H54 (cell line): ENCODE data around the gene PGM5.

ENCODE experiments used
- DNase-seq: peaks from one replicate; pipeline ENCODE4 v3.0.0; 2011; ENCODE audit warnings: low spot score, mixed read lengths; ENCODE audit not compliant: insufficient read length
- FAIRE-seq: peaks from 3 replicates; lab custom pipeline; 2011; peaks lifted over from hg19 to GRCh38; lab: Jason Lieb, UNC
- POLR2A ChIP-seq: IDR thresholded peaks from 2 replicates; pipeline ENCODE4 v1.6.1; 2011; ENCODE audit warnings: low read depth, mild to moderate bottlenecking, low read length

The PGM5 gene

DNA sequence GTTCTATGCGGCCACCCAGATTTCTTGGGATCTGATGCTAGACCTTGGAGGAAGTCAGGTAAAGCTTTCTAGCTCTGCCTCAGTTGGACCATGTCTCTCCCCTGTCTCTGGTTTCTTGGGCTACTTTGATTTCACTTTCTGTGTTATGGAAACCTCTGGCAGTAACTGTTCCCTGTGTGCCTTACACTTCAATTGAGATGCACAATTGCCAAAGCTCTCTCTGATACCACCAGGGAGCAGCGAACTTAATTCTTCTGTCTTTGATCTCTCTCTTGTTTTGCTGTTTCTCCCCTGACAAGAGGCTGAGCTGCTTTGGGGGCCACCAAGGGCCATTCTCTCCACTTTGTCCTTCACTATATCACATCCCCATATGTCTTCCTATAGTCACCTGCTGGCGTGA is 61.4 kb downstream of the PGM5 start:
- no peak for TF ChIP-seq POLR2A
- FAIRE-seq (no peak), DNase-seq (no peak)

- FAIRE-seq = no peak
- no peak for TF ChIP-seq POLR2A
Measured at GRCh38 chr9:68418259-68418845, 61.9 kb downstream of the PGM5 start.

DNA sequence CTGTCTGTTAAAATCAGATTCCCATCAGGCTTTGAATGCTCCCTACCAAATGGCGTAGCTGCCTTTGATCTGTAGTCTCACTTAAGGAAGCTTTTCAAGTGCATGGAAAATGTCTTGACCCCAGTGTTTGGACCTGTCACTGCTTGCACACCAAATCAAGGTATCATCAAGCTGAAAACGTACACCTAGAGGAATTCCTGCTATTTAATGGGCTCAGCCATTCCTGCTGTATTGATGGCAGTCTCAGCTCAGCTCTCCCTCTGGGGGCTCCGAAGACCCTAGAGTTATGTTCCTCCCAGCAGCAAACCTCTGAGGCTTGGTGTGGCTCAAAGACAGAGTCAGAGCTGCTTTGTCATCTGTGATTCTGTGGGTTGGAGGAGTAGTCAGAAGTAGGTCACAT is 63.5 kb downstream of the PGM5 start:
- DNase-seq (no peak), FAIRE-seq (no peak)
- no peak for TF ChIP-seq POLR2A

More at GRCh38 chr9:68418259-68418845, 61.9 kb downstream of the PGM5 start:
- no peak for DNase-seq

DNA sequence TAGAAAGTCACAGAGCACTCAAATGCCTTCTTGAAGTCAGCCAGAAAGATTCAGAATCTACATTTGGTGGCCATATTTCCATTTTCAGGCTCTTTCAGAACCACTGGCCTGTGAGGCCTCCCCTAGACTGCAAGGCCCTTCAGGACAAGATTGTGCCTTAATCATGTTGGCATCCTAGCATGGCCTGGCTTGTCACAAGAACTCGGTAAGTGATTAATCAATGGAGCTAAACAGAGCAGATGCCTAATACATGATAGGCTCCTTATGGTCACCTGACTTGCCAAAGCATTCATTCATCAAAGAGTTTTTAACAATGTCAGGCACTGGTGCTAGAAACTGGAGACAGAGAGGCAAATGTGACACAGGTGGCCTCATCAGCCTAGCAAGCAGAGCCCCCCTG is 70.3 kb downstream of the PGM5 start:
- DNase-seq (no peak), FAIRE-seq (no peak)
- no peak for TF ChIP-seq POLR2A

- no peak for TF ChIP-seq POLR2A
- FAIRE-seq (no peak), DNase-seq (no peak)
Measured at GRCh38 chr9:68427216-68427977, 71.0 kb downstream of the PGM5 start.

DNA sequence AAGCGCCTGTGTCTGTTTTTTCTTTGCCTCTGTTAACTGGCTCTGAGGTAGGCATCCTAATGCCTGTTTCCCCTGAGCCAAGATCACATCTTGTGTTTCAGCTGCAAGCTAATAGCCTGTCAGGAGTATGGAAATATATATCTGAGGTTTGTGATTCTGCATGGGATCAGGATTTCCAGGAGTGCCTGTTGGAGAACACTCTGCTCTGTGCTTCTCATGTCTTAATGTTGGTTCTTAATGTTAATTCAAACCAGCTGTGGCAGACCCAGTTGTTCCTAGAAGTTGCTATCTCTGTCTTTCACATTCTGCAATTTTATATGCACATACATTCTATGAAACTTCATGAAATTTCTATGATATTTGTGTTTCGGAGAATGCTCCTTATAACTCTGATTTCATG is 72.1 kb downstream of the PGM5 start:
- DNase-seq (no peak), FAIRE-seq (no peak)
- TF ChIP-seq POLR2A = no peak

- FAIRE-seq = no peak
- no peak for DNase-seq
- TF ChIP-seq POLR2A = no peak
Measured at GRCh38 chr9:68429631-68430030, 73.2 kb downstream of the PGM5 start.

- DNase-seq (no peak), FAIRE-seq (no peak)
- TF ChIP-seq POLR2A = no peak
Measured at GRCh38 chr9:68431307-68431706, 74.9 kb downstream of the PGM5 start.

DNA sequence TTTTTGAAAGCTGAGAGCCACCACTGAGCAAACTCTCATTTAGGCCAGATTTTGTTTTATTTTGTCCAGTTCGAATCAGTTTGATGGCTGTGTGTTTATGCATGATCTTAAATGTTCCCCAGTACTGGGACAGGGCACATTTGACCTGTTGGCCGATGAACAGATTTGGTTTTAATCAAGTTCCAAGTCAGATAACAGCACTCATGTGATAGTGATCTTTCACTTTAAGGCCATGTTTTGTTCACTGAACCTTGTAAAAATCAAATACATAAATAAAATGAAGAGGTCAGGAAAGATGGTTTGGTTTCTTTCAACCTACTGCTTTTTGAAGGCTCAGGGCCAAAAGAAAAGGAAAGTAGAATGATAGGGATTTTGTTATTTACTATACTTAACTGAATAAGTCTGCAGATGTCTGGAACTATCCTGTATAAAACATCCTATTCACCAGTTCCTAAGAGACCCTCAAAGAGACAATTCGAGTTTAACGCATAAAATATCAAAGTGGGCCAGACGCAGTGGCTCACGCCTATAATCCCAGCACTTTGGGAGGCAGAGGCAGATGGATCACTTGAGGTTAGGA is 77.2 kb downstream of the PGM5 start:
- no peak for FAIRE-seq
- DNase-seq = no peak
- no peak for TF ChIP-seq POLR2A

DNA sequence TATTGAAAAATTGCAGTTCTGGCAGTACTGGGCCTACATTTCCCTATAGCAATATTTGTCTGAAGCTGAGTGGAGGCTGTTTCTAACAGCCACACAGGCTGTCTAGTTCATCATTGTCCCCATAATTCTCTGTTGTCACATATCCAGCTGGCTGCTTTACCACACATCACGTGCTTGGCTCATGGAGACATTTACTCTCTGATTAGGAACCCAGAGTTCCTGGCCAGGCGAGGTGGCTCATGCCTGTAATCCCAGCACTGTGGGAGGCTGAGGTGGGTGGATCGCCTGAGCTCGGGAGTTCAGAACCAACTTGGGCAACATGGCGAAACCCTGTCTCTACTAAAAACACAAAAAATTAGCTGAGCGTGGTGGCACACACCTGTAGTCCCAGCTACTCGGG is 81.4 kb downstream of the PGM5 start:
- DNase-seq = no peak
- no peak for FAIRE-seq
- TF ChIP-seq POLR2A = no peak

DNA sequence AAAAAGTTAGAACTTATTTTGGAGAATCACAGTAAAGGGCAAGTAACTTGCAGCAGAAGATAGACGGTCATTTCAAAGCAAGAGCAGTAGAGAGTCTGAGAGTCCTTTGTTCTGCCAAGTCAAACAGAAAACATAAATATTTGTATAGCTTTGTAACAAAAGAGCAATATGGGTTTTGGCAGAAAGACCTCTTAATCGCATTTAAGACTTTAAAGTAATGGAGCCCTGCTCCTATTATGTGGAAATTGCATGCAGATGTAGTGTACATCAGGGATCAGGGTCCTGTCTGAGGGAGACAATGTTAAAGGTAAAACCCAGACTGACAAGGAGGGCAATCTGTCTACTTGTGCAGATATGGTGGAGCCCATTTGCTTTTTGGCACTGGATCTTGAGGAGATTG is 87.2 kb downstream of the PGM5 start:
- FAIRE-seq (no peak), DNase-seq (no peak)
- TF ChIP-seq POLR2A = no peak

DNA sequence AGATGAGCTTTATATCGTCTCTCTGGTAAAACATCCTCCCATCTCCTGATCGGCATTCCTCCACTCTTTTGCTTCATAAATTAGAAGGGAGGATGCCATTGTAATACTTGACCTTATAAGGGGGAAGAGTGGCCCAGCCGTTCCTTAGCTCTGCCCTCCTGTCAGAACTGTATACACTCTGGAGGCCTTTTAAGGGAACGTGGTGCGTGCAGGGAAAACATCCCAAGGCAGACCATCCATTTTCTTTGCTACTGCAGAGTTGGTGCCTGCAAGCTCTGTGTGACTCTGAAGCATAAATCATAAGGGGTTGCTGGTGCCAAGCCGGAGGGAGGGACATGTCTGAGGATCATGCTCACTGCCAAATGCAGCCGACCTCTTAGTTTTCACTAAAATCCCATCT is 90.4 kb downstream of the PGM5 start:
- DNase-seq (no peak), FAIRE-seq (no peak)
- no peak for TF ChIP-seq POLR2A

GRCh38 chr9:68447611-68448010 is 91.2 kb downstream of the PGM5 start:
- FAIRE-seq = no peak
- DNase-seq = no peak
- TF ChIP-seq POLR2A = no peak

DNA sequence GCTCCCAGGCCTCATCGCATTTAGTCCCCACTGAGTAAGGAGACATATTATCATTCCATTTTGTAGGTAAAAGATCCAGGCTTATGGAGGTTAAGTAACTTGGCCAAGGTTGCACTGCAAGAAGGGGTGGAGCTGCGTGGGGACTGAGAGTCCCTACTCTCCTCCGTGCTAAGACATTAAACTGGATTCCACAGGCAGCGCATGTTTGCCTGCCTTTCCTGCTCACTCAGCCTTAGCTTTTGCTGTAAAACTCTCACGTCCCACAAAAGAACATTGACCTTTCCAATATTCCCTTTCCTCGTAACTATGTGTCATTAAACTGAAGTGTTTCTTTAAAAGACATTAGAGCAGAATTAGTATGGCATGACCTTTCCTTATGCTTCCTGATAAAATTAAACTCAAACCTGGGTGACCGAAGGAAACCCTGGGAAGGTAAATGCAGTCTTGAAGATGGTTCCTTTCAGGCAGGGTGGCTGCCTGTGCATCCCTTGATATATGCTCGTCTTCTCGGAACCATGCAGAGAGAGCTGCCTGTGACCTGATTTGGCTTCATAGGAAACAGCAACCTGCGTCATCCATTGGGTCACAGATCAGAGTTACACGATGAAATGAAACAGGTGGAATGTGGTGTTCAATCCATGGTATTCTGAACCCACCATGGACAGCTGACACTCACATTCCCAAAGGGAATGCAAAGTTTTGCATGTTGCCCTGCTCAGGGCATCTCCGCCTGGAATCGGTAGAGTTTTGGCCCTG is 98.3 kb downstream of the PGM5 start:
- no peak for DNase-seq
- no peak for FAIRE-seq
- no peak for TF ChIP-seq POLR2A

- FAIRE-seq = no peak
Measured at GRCh38 chr9:68455451-68455850, 99.0 kb downstream of the PGM5 start.

More at GRCh38 chr9:68455451-68455850, 99.0 kb downstream of the PGM5 start:
- no peak for TF ChIP-seq POLR2A
- DNase-seq = no peak
